Liver (tissue), 9 donors: Measurements from ENCODE around the gene FGF12. TPM values are rescaled to one million over a fixed set of nuclear protein-coding genes. Genes with fewer than 3 reads are reported as not detected.

Experiments used
- DNase-seq: peaks from one replicate; pipeline ENCODE4 v3.0.0-alpha.2; 2017; ENCODE audit warnings: low spot score
- H3K27ac ChIP-seq, 2 donors: one replicate each; pipeline ENCODE4 v1.7.0; 2013; ENCODE audit warnings: inconsistent platforms in 2 of 2, low read length in 2 of 2, control low read depth in 1 of 2, low read depth in 1 of 2, mild to moderate bottlenecking in 1 of 2
- H3K27me3 ChIP-seq, 4 donors: one replicate each; pipeline versions ENCODE4 v1.6.1 to v1.7.0; 2013; ENCODE audit warnings: low read length in 3 of 4, inconsistent platforms in 1 of 4, mild to moderate bottlenecking in 1 of 4, moderate library complexity in 1 of 4; ENCODE audit not compliant: control insufficient read depth in 4 of 4, insufficient read depth in 4 of 4
- H3K36me3 ChIP-seq, 4 donors: one replicate each; pipeline versions ENCODE4 v1.6.1 to v1.7.0; 2013; ENCODE audit warnings: low read length in 3 of 4, mild to moderate bottlenecking in 3 of 4, low read depth in 1 of 4, moderate library complexity in 1 of 4; ENCODE audit not compliant: control insufficient read depth in 4 of 4, insufficient read depth in 3 of 4
- H3K4me1 ChIP-seq, 4 donors: one replicate each; pipeline versions ENCODE4 v1.6.1 to v1.7.0; 2013; ENCODE audit warnings: low read length in 3 of 4, mild to moderate bottlenecking in 3 of 4, moderate library complexity in 1 of 4; ENCODE audit not compliant: control insufficient read depth in 4 of 4, insufficient read depth in 4 of 4
- H3K4me3 ChIP-seq, 3 donors: one replicate each; pipeline versions ENCODE4 v1.6.1 to v1.7.0; 2013; ENCODE audit warnings: low read length in 3 of 3, control low read depth in 1 of 3, low read depth in 1 of 3, mild to moderate bottlenecking in 1 of 3
- H3K9ac ChIP-seq, 2 donors: one replicate each; pipeline ENCODE4 v1.7.0; 2013; ENCODE audit warnings: low read length in 2 of 2, mild to moderate bottlenecking in 2 of 2, moderate library complexity in 2 of 2, control low read depth in 1 of 2, low read depth in 1 of 2
- H3K9me3 ChIP-seq, 4 donors: one replicate each; pipeline versions ENCODE4 v1.6.1 to v1.7.0; 2013; ENCODE audit warnings: low read length in 3 of 4; ENCODE audit not compliant: control insufficient read depth in 4 of 4
- ATF3 ChIP-seq: IDR thresholded peaks from 2 replicates; pipeline ENCODE4 v1.6.1; 2016; ENCODE audit warnings: antibody characterized with exemption
- CTCF ChIP-seq: fragments of 150-350 bp; IDR thresholded peaks from 2 replicates; pipeline ENCODE4 v1.5.1; 2017; ENCODE audit warnings: improper control_type of control experiment, low read depth, low read length; ENCODE audit not compliant: missing input control
- EGR1 ChIP-seq, 2 donors: IDR thresholded peaks; 2 replicates each; pipeline ENCODE4 v1.6.1; 2016 to 2018; ENCODE audit warnings: antibody characterized with exemption in 2 of 2, low read depth in 2 of 2
- FOXA1 ChIP-seq: IDR thresholded peaks from 2 replicates; pipeline ENCODE4 v1.6.1; 2016; ENCODE audit warnings: antibody characterized with exemption
- FOXA2 ChIP-seq: IDR thresholded peaks from 2 replicates; pipeline ENCODE4 v1.6.1; 2016; ENCODE audit warnings: antibody characterized with exemption
- GABPA ChIP-seq, 2 donors: IDR thresholded peaks in 1 of 2; conservative IDR thresholded peaks in 1 of 2; 2 replicates each; pipeline ENCODE4 v1.6.1; 2016; ENCODE audit warnings: antibody characterized with exemption in 2 of 2, mild to moderate bottlenecking in 1 of 2, moderate library complexity in 1 of 2
- HNF4A ChIP-seq, 2 donors: conservative IDR thresholded peaks; 2 replicates each; pipeline ENCODE4 v1.6.1; 2016; ENCODE audit warnings: antibody characterized with exemption in 2 of 2, mild to moderate bottlenecking in 2 of 2
- HNF4G ChIP-seq: IDR thresholded peaks from 2 replicates; pipeline ENCODE4 v1.6.1; 2016; ENCODE audit warnings: antibody characterized with exemption
- MAX ChIP-seq: IDR thresholded peaks from 2 replicates; pipeline ENCODE4 v1.6.1; 2016; ENCODE audit warnings: antibody characterized with exemption
- NR2F2 ChIP-seq: IDR thresholded peaks from 2 replicates; pipeline ENCODE4 v1.6.1; 2016; ENCODE audit warnings: antibody characterized with exemption
- RAD21 ChIP-seq, 2 donors: IDR thresholded peaks; 2 replicates each; pipeline ENCODE4 v1.6.1; 2016; ENCODE audit warnings: antibody characterized with exemption in 2 of 2, mild to moderate bottlenecking in 2 of 2
- RXRA ChIP-seq, 2 donors: IDR thresholded peaks; 2 replicates each; pipeline ENCODE4 v1.6.1; 2017 to 2018; ENCODE audit warnings: antibody characterized with exemption in 2 of 2, mild to moderate bottlenecking in 1 of 2
- SP1 ChIP-seq: IDR thresholded peaks from 2 replicates; pipeline ENCODE4 v1.6.1; 2018; ENCODE audit warnings: antibody characterized with exemption, mild to moderate bottlenecking
- TAF1 ChIP-seq: conservative IDR thresholded peaks from 2 replicates; pipeline ENCODE4 v1.6.1; 2016; ENCODE audit warnings: antibody characterized with exemption, mild to moderate bottlenecking
- YY1 ChIP-seq: IDR thresholded peaks from 2 replicates; pipeline ENCODE4 v1.6.1; 2016; ENCODE audit warnings: antibody characterized with exemption, mild to moderate bottlenecking
- ZBTB33 ChIP-seq: IDR thresholded peaks from 2 replicates; pipeline ENCODE4 v1.6.1; 2016; ENCODE audit warnings: antibody characterized with exemption
- WGBS: extraction: QIAGEN DNeasy Blood & Tissue Kit; methylation state at CpG from one replicate; pipeline ENCODE4 v1.1.7; 2013; 5-methylcytosine and 5-hydroxymethylcytosine counted together
- polyA plus RNA-seq, 2 donors: library from polyadenylated mRNA; stranded (reverse) in 1 of 2; unstranded in 1 of 2; fragments of 200-250 nt in 1 of 2; fragments of >200 nt in 1 of 2; fragmentation: Nextera tagmentation in 1 of 2; extraction: Ambion mirVana in 1 of 2; gene quantifications; one replicate each; pipeline versions ENCODE4 v1.2.1 to v1.2.3, GENCODE V29; 2013 to 2015
- total RNA-seq, 2 donors: library from RNA; depleted of rRNA; stranded (reverse); fragments of >200 nt; gene quantifications; one replicate each; pipeline ENCODE4 v1.2.3, GENCODE V29; 2014
- donor health status: healthy.
- donor health status: healthy.
- donor health status: healthy.
- donor health status: healthy.
- donor health status: healthy.

Gene FGF12
- total and polyA plus RNA-seq, 4 donors, result 0.11 to 0.59 (median 0.19) TPM

- DNase-seq, result no peak
- no peaks in the 10 kb centered on the region for H3K36me3 ChIP-seq
- TF ChIP-seq RAD21 (IDR thresholded peaks at IDR 0.05) (no peak), HNF4A (conservative IDR thresholded peaks at IDR 0.05) (no peak), YY1 (no peak), HNF4G (no peak), FOXA1 (no peak), NR2F2 (no peak), EGR1 (IDR thresholded peaks at IDR 0.05; ENCODE audit: low read depth in 2 of 2) (no peak), GABPA (IDR thresholded peaks at IDR 0.05 in 1 of 2, conservative IDR thresholded peaks at IDR 0.05 in 1 of 2) (no peak), FOXA2 (no peak), TAF1 (no peak), SP1 (no peak)
- WGBS, result 78% methylated on average over 1 of the region's 1 CpG
- H3K27ac ChIP-seq, result no peak overlapping the region
- no peak overlapping the region for H3K4me3 ChIP-seq
- H3K9me3 ChIP-seq, result no peaks in the 10 kb centered on the region
- no peaks in the 10 kb centered on the region for H3K4me1 ChIP-seq
- H3K27me3 ChIP-seq, result no peaks in the 10 kb centered on the region
- no peak overlapping the region for H3K9ac ChIP-seq
Observed at GRCh38 chr3:192244591-192244990, 482.8 kb downstream of the FGF12 start.

GRCh38 chr3:192239956-192240355 is 487.4 kb downstream of the FGF12 start:
- Histone ChIP-seq H3K36me3 (no peaks in the 10 kb centered on the region), H3K9me3 (no peaks in the 10 kb centered on the region), H3K27ac (no peak overlapping the region), H3K27me3 (no peaks in the 10 kb centered on the region), H3K9ac (no peak overlapping the region), H3K4me3 (no peak overlapping the region), H3K4me1 (no peaks in the 10 kb centered on the region)
- no peak for DNase-seq
- no peak for TF ChIP-seq RXRA (IDR thresholded peaks at IDR 0.05)
- TF ChIP-seq CTCF, result no peak
- TF ChIP-seq MAX, result no peak
- no peak for TF ChIP-seq EGR1 (IDR thresholded peaks at IDR 0.05; ENCODE audit: low read depth in 2 of 2)
- TF ChIP-seq ATF3, result no peak
- no peak for TF ChIP-seq ZBTB33
- WGBS, result 75% methylated on average over 1 of the region's 1 CpG
